DMS53 treated with DMSO at 0.1 percent for 48 hours (cell line): ENCODE measurements around the gene HOXA11.

Experiments
- DNase-seq: peaks from one replicate; lab custom pipeline; 2025; ENCODE audit not compliant: unreplicated experiment; lab: John Stamatoyannopoulos, UW

HOXA11 gene

GRCh38 chr7:27194002-27194352 is 8.9 kb upstream of the HOXA11 start:
- no peak for DNase-seq

GRCh38 chr7:27193335-27194001 is 8.4 kb upstream of the HOXA11 start:
- no peak for DNase-seq

GRCh38 chr7:27192546-27193334 is 7.7 kb upstream of the HOXA11 start:
- no peak for DNase-seq

GRCh38 chr7:27191833-27192545 is 7.0 kb upstream of the HOXA11 start:
- DNase-seq, result no peak

- DNase-seq, result no peak
Observed at GRCh38 chr7:27191161-27191731, 6.2 kb upstream of the HOXA11 start.

GRCh38 chr7:27189997-27190748 is 5.1 kb upstream of the HOXA11 start:
- DNase-seq, result no peak

- no peak for DNase-seq
Observed at GRCh38 chr7:27189295-27189996, 4.4 kb upstream of the HOXA11 start.

- DNase-seq, result no peak
Observed at GRCh38 chr7:27188386-27189294, 3.6 kb upstream of the HOXA11 start.

GRCh38 chr7:27187475-27188385 is 2.7 kb upstream of the HOXA11 start:
- DNase-seq, result no peak

GRCh38 chr7:27186668-27187474 is 1.8 kb upstream of the HOXA11 start:
- DNase-seq, result no peak

GRCh38 chr7:27185854-27186667 is 1.0 kb upstream of the HOXA11 start:
- peak; percentile 35 for DNase-seq

- DNase-seq, result peak; percentile 33
Observed at GRCh38 chr7:27184337-27185012, 557 bp downstream of the HOXA11 start.

GRCh38 chr7:27183682-27184336 is 1.2 kb downstream of the HOXA11 start:
- DNase-seq, result peak; percentile 39

GRCh38 chr7:27182861-27183681 is 2.0 kb downstream of the HOXA11 start:
- peak; percentile 42 for DNase-seq
